HepG2 (cell line): ENCODE results near the gene ZNF513. TPM values are rescaled to one million over a fixed set of nuclear protein-coding genes. Genes with fewer than 3 reads are reported as not detected.

Experiments
- AKAP8 ChIP-seq: sonication (generic); formaldehyde crosslinking; IDR thresholded peaks from 2 replicates; pipeline ENCODE4 v1.5.1; 2020; ENCODE audit warnings: mild to moderate bottlenecking, missing genetic modification reagents
- ARID2 ChIP-seq: sonication (generic); formaldehyde crosslinking; IDR thresholded peaks from 2 replicates; pipeline ENCODE4 v1.8.1; 2022; ENCODE audit warnings: mild to moderate bottlenecking, missing genetic modification reagents, borderline replicate concordance
- CHD2 ChIP-seq: IDR thresholded peaks from 2 replicates; pipeline ENCODE4 v1.6.1; 2011; ENCODE audit warnings: low read depth, low read length, improper control_type of control experiment
- CREBL2 ChIP-seq: sonication (generic); formaldehyde crosslinking; IDR thresholded peaks from 2 replicates; pipeline ENCODE4 v1.8.1; 2023; ENCODE audit warnings: missing genetic modification reagents, mild to moderate bottlenecking, borderline replicate concordance
- HOXA7 ChIP-seq: sonication (generic); formaldehyde crosslinking; IDR thresholded peaks from 2 replicates; pipeline ENCODE4 v1.8.1; 2022; ENCODE audit warnings: mild to moderate bottlenecking, missing genetic modification reagents, moderate library complexity
- ISL2 ChIP-seq: sonication (generic); formaldehyde crosslinking; IDR thresholded peaks from 2 replicates; pipeline ENCODE4 v1.5.0; 2020; ENCODE audit warnings: missing genetic modification reagents
- KDM6A ChIP-seq: IDR thresholded peaks from 2 replicates; pipeline ENCODE4 v1.6.1; 2016; ENCODE audit warnings: low read depth
- MIER3 ChIP-seq: IDR thresholded peaks from 2 replicates; pipeline ENCODE4 v1.6.1; 2016; ENCODE audit warnings: missing compliant biosample characterization, borderline replicate concordance
- NR1H2 ChIP-seq: sonication (generic); formaldehyde crosslinking; IDR thresholded peaks from 2 replicates; pipeline ENCODE4 v1.8.1; 2022; ENCODE audit warnings: low read depth, missing genetic modification reagents, borderline replicate concordance
- SRSF4 ChIP-seq: fragments of 200-400 bp; formaldehyde crosslinking; IDR thresholded peaks from one replicate; pipeline ENCODE4 v1.6.1; 2018; ENCODE audit warnings: mild to moderate bottlenecking, low read depth, low read length, moderate library complexity; ENCODE audit not compliant: poor library complexity, severe bottlenecking
- TFE3 ChIP-seq: IDR thresholded peaks from 2 replicates; pipeline ENCODE4 v1.6.1; 2016
- ZNF136 ChIP-seq: sonication (generic); formaldehyde crosslinking; IDR thresholded peaks from 2 replicates; pipeline ENCODE4 v1.8.1; 2022; ENCODE audit warnings: low read depth, mild to moderate bottlenecking, moderate library complexity, missing genetic modification reagents
- ZNF17 ChIP-seq: sonication (generic); formaldehyde crosslinking; IDR thresholded peaks from 2 replicates; pipeline ENCODE4 v1.5.0; 2020; ENCODE audit warnings: mild to moderate bottlenecking, missing genetic modification reagents
- ZNF558 ChIP-seq: sonication (generic); formaldehyde crosslinking; IDR thresholded peaks from 2 replicates; pipeline ENCODE4 v1.9.0; 2022; ENCODE audit warnings: mild to moderate bottlenecking, missing genetic modification reagents, borderline replicate concordance
- ZNF75D ChIP-seq: sonication (generic); formaldehyde crosslinking; IDR thresholded peaks from 2 replicates; pipeline ENCODE4 v1.8.1; 2023; ENCODE audit warnings: missing genetic modification reagents, mild to moderate bottlenecking, borderline replicate concordance
- ZNF773 ChIP-seq: sonication (generic); formaldehyde crosslinking; IDR thresholded peaks from 2 replicates; pipeline ENCODE4 v1.4.0; 2020; ENCODE audit warnings: missing genetic modification reagents, borderline replicate concordance
- ZNF800 ChIP-seq: sonication (generic); formaldehyde crosslinking; IDR thresholded peaks from 2 replicates; pipeline ENCODE4 v1.4.0; 2020; ENCODE audit warnings: missing genetic modification reagents
- polyA plus RNA-seq, 8 experiments: library from polyadenylated mRNA; depleted of rRNA in 3 of 8; stranded (reverse) in 7 of 8; unstranded in 1 of 8; fragments of >200 nt; fragmentation: Illumina TruSeq in 4 of 8; extraction: Trizol in 4 of 8; gene quantifications; 2 replicates each; pipeline versions ENCODE4 v1.2.1 to v1.2.3, GENCODE V29; 2011 to 2016; ENCODE audit warnings: low read depth in 4 of 8, missing spikeins in 1 of 8, mixed read lengths in 1 of 8; ENCODE audit not compliant: insufficient read depth in 1 of 8
- total RNA-seq, 5 experiments: library from RNA; depleted of rRNA; stranded (reverse); fragments of >200 nt; fragmentation: Illumina TruSeq; extraction: Trizol; gene quantifications; 2 replicates each; pipeline ENCODE4 v1.2.3, GENCODE V29; 2016; ENCODE audit warnings: low read depth in 1 of 5
- TF ChIP-seq, protein P1 (sequence below): sonication (generic); formaldehyde crosslinking; IDR thresholded peaks from 2 replicates; pipeline ENCODE4 v1.4.0; 2020; ENCODE audit warnings: missing genetic modification reagents, borderline replicate concordance
- TF ChIP-seq, protein P2 (sequence below): sonication (generic); formaldehyde crosslinking; IDR thresholded peaks from 2 replicates; pipeline ENCODE4 v1.5.0; 2020; ENCODE audit warnings: mild to moderate bottlenecking, missing genetic modification reagents

The ZNF513 gene
- total and polyA plus RNA-seq, 2 of the 13 experiments (the other 11 are each of a cell fraction or from before 2014, with no cell fraction given), result 4.9 to 6.3 TPM

DNA sequence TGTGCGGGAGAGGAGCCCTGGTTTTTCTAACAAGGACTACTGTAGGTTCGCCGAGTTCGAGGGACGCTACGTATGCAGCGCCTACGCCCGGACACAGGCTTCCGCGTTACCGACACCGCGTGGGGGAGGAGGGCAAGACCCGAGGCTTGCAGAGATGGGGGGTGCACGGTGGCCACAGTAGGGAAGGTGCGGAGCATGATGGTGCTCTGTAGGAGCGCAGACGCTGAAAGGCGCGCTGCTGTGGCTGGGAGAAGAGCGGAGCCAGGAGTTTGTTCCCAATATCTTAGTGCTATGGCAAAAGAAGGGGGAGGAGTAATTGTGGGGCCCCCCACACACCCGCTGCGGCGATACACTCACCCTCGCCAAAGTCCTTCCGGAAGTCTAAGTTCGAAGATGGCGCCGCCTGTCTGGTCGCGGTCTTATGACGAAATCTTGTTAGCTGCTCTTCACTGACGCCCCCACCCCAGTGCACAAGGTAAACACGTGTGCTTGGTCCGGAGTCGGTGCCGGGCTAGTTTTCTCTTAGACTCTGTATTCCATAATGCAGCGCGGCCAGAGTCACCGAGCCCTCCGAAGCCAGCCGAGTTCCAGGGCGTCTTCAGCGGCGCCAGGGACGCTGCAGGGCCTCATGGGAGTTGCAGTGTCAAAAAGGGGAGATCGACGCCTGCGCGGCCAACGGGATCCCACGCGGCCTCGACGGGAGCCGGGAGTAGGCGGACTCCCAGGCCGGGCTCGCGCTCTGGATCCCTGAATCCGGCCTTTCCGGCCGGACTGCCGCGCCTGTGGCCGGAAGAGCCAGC is 24.0 kb downstream of the ZNF513 start, which contains the start of gene GTF3C2 (continued):
- no peak for TF ChIP-seq ZNF773
- TF ChIP-seq CREBL2 (CRISPR knock-in tag), result 0 out of 2 replicates have a peak, but pooled peaks have one; percentile 8
- peak; percentile 21; the same call in 1 of the 2 replicates for TF ChIP-seq MIER3 (CRISPR knock-in tag)
- TF ChIP-seq ISL2 (CRISPR knock-in tag), result peak; percentile 67
- no peak for TF ChIP-seq SRSF4
- TF ChIP-seq, protein P1, sequence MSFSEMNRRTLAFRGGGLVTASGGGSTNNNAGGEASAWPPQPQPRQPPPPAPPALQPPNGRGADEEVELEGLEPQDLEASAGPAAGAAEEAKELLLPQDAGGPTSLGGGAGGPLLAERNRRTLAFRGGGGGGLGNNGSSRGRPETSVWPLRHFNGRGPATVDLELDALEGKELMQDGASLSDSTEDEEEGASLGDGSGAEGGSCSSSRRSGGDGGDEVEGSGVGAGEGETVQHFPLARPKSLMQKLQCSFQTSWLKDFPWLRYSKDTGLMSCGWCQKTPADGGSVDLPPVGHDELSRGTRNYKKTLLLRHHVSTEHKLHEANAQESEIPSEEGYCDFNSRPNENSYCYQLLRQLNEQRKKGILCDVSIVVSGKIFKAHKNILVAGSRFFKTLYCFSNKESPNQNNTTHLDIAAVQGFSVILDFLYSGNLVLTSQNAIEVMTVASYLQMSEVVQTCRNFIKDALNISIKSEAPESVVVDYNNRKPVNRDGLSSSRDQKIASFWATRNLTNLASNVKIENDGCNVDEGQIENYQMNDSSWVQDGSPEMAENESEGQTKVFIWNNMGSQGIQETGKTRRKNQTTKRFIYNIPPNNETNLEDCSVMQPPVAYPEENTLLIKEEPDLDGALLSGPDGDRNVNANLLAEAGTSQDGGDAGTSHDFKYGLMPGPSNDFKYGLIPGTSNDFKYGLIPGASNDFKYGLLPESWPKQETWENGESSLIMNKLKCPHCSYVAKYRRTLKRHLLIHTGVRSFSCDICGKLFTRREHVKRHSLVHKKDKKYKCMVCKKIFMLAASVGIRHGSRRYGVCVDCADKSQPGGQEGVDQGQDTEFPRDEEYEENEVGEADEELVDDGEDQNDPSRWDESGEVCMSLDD (CRISPR knock-in tag), result peak; percentile 23; the same call in 1 of the 2 replicates
- 0 out of 2 replicates have a peak, but pooled peaks have one; percentile 37 for TF ChIP-seq KDM6A (CRISPR knock-in tag)
- TF ChIP-seq NR1H2, result no peak
- peak; percentile 70 for TF ChIP-seq TFE3 (CRISPR knock-in tag)
- no peak; the same call in 1 of the 2 replicates for TF ChIP-seq ZNF136 (CRISPR knock-in tag)
- TF ChIP-seq HOXA7 (CRISPR knock-in tag), result no peak
- TF ChIP-seq AKAP8 (CRISPR knock-in tag), result no peak
- TF ChIP-seq, protein P2, sequence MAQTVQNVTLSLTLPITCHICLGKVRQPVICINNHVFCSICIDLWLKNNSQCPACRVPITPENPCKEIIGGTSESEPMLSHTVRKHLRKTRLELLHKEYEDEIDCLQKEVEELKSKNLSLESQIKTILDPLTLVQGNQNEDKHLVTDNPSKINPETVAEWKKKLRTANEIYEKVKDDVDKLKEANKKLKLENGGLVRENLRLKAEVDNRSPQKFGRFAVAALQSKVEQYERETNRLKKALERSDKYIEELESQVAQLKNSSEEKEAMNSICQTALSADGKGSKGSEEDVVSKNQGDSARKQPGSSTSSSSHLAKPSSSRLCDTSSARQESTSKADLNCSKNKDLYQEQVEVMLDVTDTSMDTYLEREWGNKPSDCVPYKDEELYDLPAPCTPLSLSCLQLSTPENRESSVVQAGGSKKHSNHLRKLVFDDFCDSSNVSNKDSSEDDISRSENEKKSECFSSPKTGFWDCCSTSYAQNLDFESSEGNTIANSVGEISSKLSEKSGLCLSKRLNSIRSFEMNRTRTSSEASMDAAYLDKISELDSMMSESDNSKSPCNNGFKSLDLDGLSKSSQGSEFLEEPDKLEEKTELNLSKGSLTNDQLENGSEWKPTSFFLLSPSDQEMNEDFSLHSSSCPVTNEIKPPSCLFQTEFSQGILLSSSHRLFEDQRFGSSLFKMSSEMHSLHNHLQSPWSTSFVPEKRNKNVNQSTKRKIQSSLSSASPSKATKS (CRISPR knock-in tag), result no peak
- peak; percentile 75; the same call in 1 of the 2 replicates for TF ChIP-seq ARID2 (CRISPR knock-in tag)
- peak; percentile 88 for TF ChIP-seq CHD2
- 0 out of 2 replicates have a peak, but pooled peaks have one; percentile 8 for TF ChIP-seq ZNF75D (CRISPR knock-in tag)
- TF ChIP-seq ZNF800, result no peak
- peak; percentile 91; the same call in 1 of the 2 replicates for TF ChIP-seq ZNF558 (CRISPR knock-in tag)
- no peak for TF ChIP-seq ZNF17 (CRISPR knock-in tag)
